GM19043 (cell line): ENCODE data around the gene FUT3.

ENCODE experiments used
- ATAC-seq: cut with Tn5 transposase; IDR thresholded peaks from one replicate; pipeline ENCODE4 v1.9.1; 2021; ENCODE audit warnings: low read depth; ENCODE audit not compliant: unreplicated experiment

The FUT3 gene

GRCh38 chr19:5804516-5805461, 46.5 kb downstream of the FUT3 start, which contains the start of gene NRTN:
Gene NRTN (plus strand): TSS chr19:5805067. CDS start chr19:5824166, 19,099 bp downstream.
- ATAC-seq: no peak

- ATAC-seq: peak; percentile 74
These were observed 47.3 kb downstream of the FUT3 start for GRCh38 chr19:5803752-5804515.

GRCh38 chr19:5803441-5803751, 47.9 kb downstream of the FUT3 start:
- no peak for ATAC-seq

GRCh38 chr19:5801796-5802619, 49.2 kb downstream of the FUT3 start:
- ATAC-seq: no peak

GRCh38 chr19:5800361-5801270, 50.6 kb downstream of the FUT3 start:
- ATAC-seq: no peak

GRCh38 chr19:5799247-5800241, 51.7 kb downstream of the FUT3 start:
- ATAC-seq: no peak

GRCh38 chr19:5798244-5798643, 53.0 kb downstream of the FUT3 start:
- no peak for ATAC-seq

GRCh38 chr19:5795382-5795919, 55.8 kb downstream of the FUT3 start:
- ATAC-seq: no peak

- no peak for ATAC-seq
These were observed 58.1 kb downstream of the FUT3 start for GRCh38 chr19:5793188-5793587.
